Activated T-cell treated with anti-CD3 and anti-CD28 coated beads, Interleukin-2, amount 50 U/mL, for 72 hours (primary cell): ENCODE measurements around the gene PRKAG1. TPM values are rescaled to one million over a fixed set of nuclear protein-coding genes. Genes with fewer than 3 reads are reported as not detected.
"Not testable (repeated sequence)": the region's sequence is repeated elsewhere in the genome, so short reads cannot be mapped to it uniquely, and the experiment has no call there.

ENCODE experiments used
- ATAC-seq, 2 donors: fragments of 150-1000 bp; cut with Tn5 transposase; replicated peaks in 1 of 2; 2 replicates each; pipeline ENCODE4 v1.10.0; 2021; ENCODE audit warnings: moderate library complexity in 2 of 2, mild to moderate bottlenecking in 1 of 2
- DNase-seq, 2 donors: peaks; one replicate each; pipeline ENCODE4 v3.0.0; 2021 to 2022; ENCODE audit warnings: mixed read lengths in 1 of 2
- H3K27ac Mint-ChIP-seq: one replicate; pipeline ENCODE4 v1.8.0; 2022; ENCODE audit warnings: mild to moderate bottlenecking, moderate library complexity, mixed read lengths
- H3K27me3 Mint-ChIP-seq: one replicate; pipeline ENCODE4 v1.8.0; 2022; ENCODE audit warnings: low read depth, mixed read lengths
- H3K36me3 Mint-ChIP-seq, 2 donors: one replicate each; pipeline ENCODE4 v1.8.0; 2022; ENCODE audit warnings: mixed read lengths in 2 of 2, mild to moderate bottlenecking in 1 of 2; ENCODE audit not compliant: insufficient read depth in 2 of 2
- H3K4me1 Mint-ChIP-seq: one replicate; pipeline ENCODE4 v1.8.0; 2022; ENCODE audit warnings: low read depth, mixed read lengths
- H3K4me3 Mint-ChIP-seq, 2 donors: one replicate each; pipeline ENCODE4 v1.8.0; 2022; ENCODE audit warnings: mild to moderate bottlenecking in 2 of 2, mixed read lengths in 2 of 2, moderate library complexity in 2 of 2
- H3K9me3 Mint-ChIP-seq, 2 donors: one replicate each; pipeline ENCODE4 v1.8.0; 2022; ENCODE audit warnings: mixed read lengths in 2 of 2
- total RNA-seq, 2 donors: library from RNA; stranded (reverse); gene quantifications; one replicate each; pipeline ENCODE4 v1.2.3, GENCODE V29; 2022

PRKAG1 gene
- 10 to 100 TPM; 66.1 to 79.3 TPM for total RNA-seq

- Mint-ChIP-seq H3K27ac (peak within 1 kb of the TSS; percentile 87), H3K36me3 (peaks cover 6 to 12% of the 10 kb centered on the region in 2 donors), H3K27me3 (no peaks in the 10 kb centered on the region), H3K4me1 (peaks cover 46% of the 10 kb centered on the region), H3K4me3 (peak within 1 kb of the TSS; percentile 93 to 95), H3K9me3 (no peaks in the 10 kb centered on the region)
- DNase-seq (peak; percentile 97), ATAC-seq (peak; percentile 92)
Measured at GRCh38 chr12:49018261-49019119, at the start of gene PRKAG1. TSS of gene PRKAG1 (minus strand) at chr12:49018776. CDS start at chr12:49018740, 36 bp downstream.

- H3K36me3 Mint-ChIP-seq: peaks cover 4 to 6% of the 10 kb centered on the region in 2 donors
- H3K4me1 Mint-ChIP-seq: peaks cover 30% of the 10 kb centered on the region
- ATAC-seq (no peak), DNase-seq (no peak)
- H3K4me3 Mint-ChIP-seq: no peak overlapping the region
- no peaks in the 10 kb centered on the region for H3K27me3 Mint-ChIP-seq
- no peak overlapping the region for H3K27ac Mint-ChIP-seq
- no peaks in the 10 kb centered on the region for H3K9me3 Mint-ChIP-seq
Measured at GRCh38 chr12:49066120-49066519, 47.5 kb upstream of the PRKAG1 start.

GRCh38 chr12:49064767-49065152 is 46.2 kb upstream of the PRKAG1 start:
- Mint-ChIP-seq H3K27me3 (no peaks in the 10 kb centered on the region), H3K36me3 (peaks cover 4 to 6% of the 10 kb centered on the region in 2 donors), H3K27ac (no peak overlapping the region), H3K4me3 (no peak overlapping the region), H3K9me3 (no peaks in the 10 kb centered on the region), H3K4me1 (peaks cover 27% of the 10 kb centered on the region)
- ATAC-seq: no peak
- DNase-seq: no peak

GRCh38 chr12:49061916-49062315 is 43.3 kb upstream of the PRKAG1 start:
- not testable (repeated sequence) for ATAC-seq, H3K9me3 Mint-ChIP-seq, H3K27me3 Mint-ChIP-seq

GRCh38 chr12:49061157-49061650 is 42.6 kb upstream of the PRKAG1 start:
- H3K27me3 Mint-ChIP-seq: no peaks in the 10 kb centered on the region
- ATAC-seq: peak; percentile 0 to 1
- no peaks in the 10 kb centered on the region for H3K9me3 Mint-ChIP-seq
- DNase-seq: no peak
- H3K27ac Mint-ChIP-seq: peak overlapping the region; percentile 81
- peaks cover 46% of the 10 kb centered on the region for H3K4me1 Mint-ChIP-seq
- H3K4me3 Mint-ChIP-seq: peak overlapping the region; percentile 83 to 91
- peaks cover 1 to 2% of the 10 kb centered on the region in 2 donors for H3K36me3 Mint-ChIP-seq

More at GRCh38 chr12:49061916-49062315, 43.3 kb upstream of the PRKAG1 start:
- H3K36me3 Mint-ChIP-seq, H3K27ac Mint-ChIP-seq, DNase-seq: not testable (repeated sequence)
- Mint-ChIP-seq H3K4me3 (peak overlapping the region in 1 of 2 donors; percentile 50), H3K4me1 (peaks cover 39% of the 10 kb centered on the region)

GRCh38 chr12:49060237-49061156 is 41.9 kb upstream of the PRKAG1 start, which contains the start of gene KMT2D:
TSS of gene KMT2D (minus strand) at chr12:49060794. CDS start at chr12:49055324, 5,470 bp downstream.
- Mint-ChIP-seq H3K9me3 (no peaks in the 10 kb centered on the region), H3K4me1 (peaks cover 53% of the 10 kb centered on the region), H3K27ac (peak within 1 kb of the TSS; percentile 85), H3K4me3 (peak within 1 kb of the TSS; percentile 95 to 98), H3K36me3 (peaks cover 1 to 2% of the 10 kb centered on the region in 2 donors), H3K27me3 (no peaks in the 10 kb centered on the region)
- ATAC-seq (peak; percentile 83 to 86), DNase-seq (peak; percentile 89 to 92)

GRCh38 chr12:49059299-49060171 is 41.0 kb upstream of the PRKAG1 start:
- peak; percentile 40 to 44 for DNase-seq
- Mint-ChIP-seq H3K27me3 (no peaks in the 10 kb centered on the region), H3K36me3 (peaks cover 1 to 7% of the 10 kb centered on the region in 2 donors), H3K4me3 (peak overlapping the region; percentile 95 to 98), H3K9me3 (no peaks in the 10 kb centered on the region), H3K4me1 (peaks cover 63% of the 10 kb centered on the region), H3K27ac (peak overlapping the region; percentile 83)
- peak; percentile 29 to 34 for ATAC-seq

- DNase-seq (no peak), ATAC-seq (no peak)
- Mint-ChIP-seq H3K27ac (peak overlapping the region; percentile 83), H3K4me1 (peaks cover 65% of the 10 kb centered on the region), H3K4me3 (peak overlapping the region; percentile 95 to 98), H3K36me3 (peaks cover under 1 to 6% of the 10 kb centered on the region in 2 donors), H3K9me3 (no peaks in the 10 kb centered on the region), H3K27me3 (no peaks in the 10 kb centered on the region)
Measured at GRCh38 chr12:49059045-49059298, 40.4 kb upstream of the PRKAG1 start.

GRCh38 chr12:49058366-49059044 is 39.9 kb upstream of the PRKAG1 start:
- Mint-ChIP-seq H3K27ac (peak overlapping the region; percentile 83), H3K27me3 (no peaks in the 10 kb centered on the region), H3K4me1 (peaks cover 60% of the 10 kb centered on the region), H3K36me3 (peaks cover under 1 to 5% of the 10 kb centered on the region in 2 donors), H3K4me3 (peak overlapping the region; percentile 95 to 98), H3K9me3 (no peaks in the 10 kb centered on the region)
- ATAC-seq (no peak), DNase-seq (no peak)

- DNase-seq (no peak), ATAC-seq (no peak)
- H3K36me3 Mint-ChIP-seq: peaks cover 4 to 8% of the 10 kb centered on the region in 2 donors
- peaks cover 60% of the 10 kb centered on the region for H3K4me1 Mint-ChIP-seq
- H3K4me3 Mint-ChIP-seq: peak overlapping the region; percentile 95 to 98
- H3K9me3 Mint-ChIP-seq: no peaks in the 10 kb centered on the region
- H3K27ac Mint-ChIP-seq: peak overlapping the region; percentile 70
- H3K27me3 Mint-ChIP-seq: no peaks in the 10 kb centered on the region
Measured at GRCh38 chr12:49057888-49058287, 39.3 kb upstream of the PRKAG1 start.

- ATAC-seq: peak; percentile 55 to 58
- peak; percentile 44 to 47 for DNase-seq
- Mint-ChIP-seq H3K27me3 (no peaks in the 10 kb centered on the region), H3K36me3 (peaks cover 11 to 21% of the 10 kb centered on the region in 2 donors), H3K9me3 (no peaks in the 10 kb centered on the region), H3K4me1 (peaks cover 55% of the 10 kb centered on the region), H3K4me3 (peak overlapping the region; percentile 95 to 98), H3K27ac (peak overlapping the region; percentile 79)
Measured at GRCh38 chr12:49055978-49056754, 37.6 kb upstream of the PRKAG1 start.
